Body of pancreas (tissue), 4 donors: Measurements from ENCODE around the gene CLP1. TPM values are rescaled to one million over a fixed set of nuclear protein-coding genes. Genes with fewer than 3 reads are reported as not detected.

Experiments used
- ATAC-seq: fragments of 150-250 bp; one replicate; pipeline ENCODE4 v1.9.1; 2016
- DNase-seq, 4 donors: peaks; one replicate each; pipeline ENCODE4 v3.0.0-alpha.2; 2019
- H3K27ac ChIP-seq, 4 donors: fragments of 200-600 bp; sonication (generic); 1 replicate in 3 of 4; 2 replicates in 1 of 4; pipeline versions ENCODE4 v1.5.1 to v1.6.1; 2016 to 2019; ENCODE audit warnings: mild to moderate bottlenecking in 1 of 4, mixed read lengths in 1 of 4, moderate library complexity in 1 of 4
- H3K27me3 ChIP-seq, 2 donors: fragments of 200-600 bp; sonication (generic); one replicate each; pipeline ENCODE4 v1.6.0; 2016; ENCODE audit warnings: mild to moderate bottlenecking in 1 of 2
- H3K36me3 ChIP-seq, 2 donors: fragments of 200-600 bp; sonication (generic); replicated peaks in 1 of 2; 2 replicates each; pipeline ENCODE4 v1.5.1; 2016; ENCODE audit warnings: low read depth in 2 of 2; ENCODE audit not compliant: insufficient read depth in 1 of 2
- H3K4me1 ChIP-seq: fragments of 200-600 bp; sonication (generic); one replicate; pipeline ENCODE4 v1.6.0; 2016
- H3K4me3 ChIP-seq, 2 donors: fragments of 200-600 bp; sonication (generic); 1 replicate in 1 of 2; 2 replicates in 1 of 2; pipeline ENCODE4 v1.5.1; 2016 to 2019
- H3K9me3 ChIP-seq, 3 donors: fragments of 200-600 bp; sonication (generic); 1 replicate in 2 of 3; 2 replicates in 1 of 3; pipeline ENCODE4 v1.5.1; 2016
- POLR2A ChIP-seq, 3 donors: fragments of 450-650 bp; IDR thresholded peaks; one replicate each; pipeline ENCODE4 v1.6.1; 2016; ENCODE audit warnings: antibody characterized with exemption in 3 of 3, mild to moderate bottlenecking in 2 of 3
- WGBS, 2 donors: methylation state at CpG; one replicate each; pipeline ENCODE4 v1.1.5; 2017; 5-methylcytosine and 5-hydroxymethylcytosine counted together
- intact Hi-C: fragments of 100-400 bp; cut with DNase I; formaldehyde crosslinking; loops from one replicate; pipeline ENCODE4 v1.15.1; 2023
- total RNA-seq, 2 donors: library from RNA; depleted of rRNA; stranded (reverse); fragments of >200 nt; gene quantifications; one replicate each; pipeline ENCODE4 v1.1.0, GENCODE V29; 2016
- TF ChIP-seq, protein P1 (sequence below), 7 experiments: fragments of 450-650 bp in 4 of 7; fragments of 200-600 bp in 3 of 7; sonication (generic) in 3 of 7; IDR thresholded peaks; one replicate each; pipeline ENCODE4 v1.5.1; 2016 to 2019; ENCODE audit warnings: antibody characterized with exemption in 7 of 7

CLP1 gene
- total RNA-seq, 2 donors from 2014 or later = 3.3 to 7.3 TPM

GRCh38 chr11:57616595-57616994 is 41.0 kb upstream of the CLP1 start:
- Histone ChIP-seq H3K4me3 (no peak overlapping the region), H3K36me3 (peaks cover 0 to 2% of the 10 kb centered on the region in 2 donors), H3K27ac (no peak overlapping the region), H3K27me3 (no peaks in the 10 kb centered on the region), H3K4me1 (no peaks in the 10 kb centered on the region), H3K9me3 (no peaks in the 10 kb centered on the region)
- intact Hi-C loops = no loop called here
- WGBS, 2 donors = 49 to 50% methylated on average over 3 of the region's 3 CpGs
- ATAC-seq = no peak
- TF ChIP-seq POLR2A (IDR thresholded peaks at IDR 0.05) = no peak
- TF ChIP-seq, protein P1, sequence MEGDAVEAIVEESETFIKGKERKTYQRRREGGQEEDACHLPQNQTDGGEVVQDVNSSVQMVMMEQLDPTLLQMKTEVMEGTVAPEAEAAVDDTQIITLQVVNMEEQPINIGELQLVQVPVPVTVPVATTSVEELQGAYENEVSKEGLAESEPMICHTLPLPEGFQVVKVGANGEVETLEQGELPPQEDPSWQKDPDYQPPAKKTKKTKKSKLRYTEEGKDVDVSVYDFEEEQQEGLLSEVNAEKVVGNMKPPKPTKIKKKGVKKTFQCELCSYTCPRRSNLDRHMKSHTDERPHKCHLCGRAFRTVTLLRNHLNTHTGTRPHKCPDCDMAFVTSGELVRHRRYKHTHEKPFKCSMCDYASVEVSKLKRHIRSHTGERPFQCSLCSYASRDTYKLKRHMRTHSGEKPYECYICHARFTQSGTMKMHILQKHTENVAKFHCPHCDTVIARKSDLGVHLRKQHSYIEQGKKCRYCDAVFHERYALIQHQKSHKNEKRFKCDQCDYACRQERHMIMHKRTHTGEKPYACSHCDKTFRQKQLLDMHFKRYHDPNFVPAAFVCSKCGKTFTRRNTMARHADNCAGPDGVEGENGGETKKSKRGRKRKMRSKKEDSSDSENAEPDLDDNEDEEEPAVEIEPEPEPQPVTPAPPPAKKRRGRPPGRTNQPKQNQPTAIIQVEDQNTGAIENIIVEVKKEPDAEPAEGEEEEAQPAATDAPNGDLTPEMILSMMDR (IDR thresholded peaks at IDR 0.05) = no peak
- DNase-seq = no peak

GRCh38 chr11:57618438-57618837 is 39.1 kb upstream of the CLP1 start:
- DNase-seq (no peak), ATAC-seq (no peak)
- Histone ChIP-seq H3K9me3 (no peaks in the 10 kb centered on the region), H3K4me3 (no peak overlapping the region), H3K36me3 (peaks cover 0 to 2% of the 10 kb centered on the region in 2 donors), H3K27me3 (no peaks in the 10 kb centered on the region), H3K4me1 (no peaks in the 10 kb centered on the region), H3K27ac (no peak overlapping the region)
- WGBS, 2 donors = 64 to 71% methylated on average over 2 of the region's 2 CpGs
- no peak for TF ChIP-seq POLR2A (IDR thresholded peaks at IDR 0.05)
- TF ChIP-seq, protein P1 (IDR thresholded peaks at IDR 0.05) = no peak
- intact Hi-C loops = no loop called here

- H3K27me3 ChIP-seq = no peaks in the 10 kb centered on the region
- no peak overlapping the region for H3K4me3 ChIP-seq
- 79 to 88% methylated on average over 2 of the region's 2 CpGs for WGBS, 2 donors
- DNase-seq (no peak), ATAC-seq (no peak)
- no peak overlapping the region for H3K27ac ChIP-seq
- peaks cover 0 to 2% of the 10 kb centered on the region in 2 donors for H3K36me3 ChIP-seq
- intact Hi-C loops = no loop called here
- no peaks in the 10 kb centered on the region for H3K9me3 ChIP-seq
- H3K4me1 ChIP-seq = no peaks in the 10 kb centered on the region
- TF ChIP-seq POLR2A (IDR thresholded peaks at IDR 0.05) = no peak
- TF ChIP-seq, protein P1 (IDR thresholded peaks at IDR 0.05) = no peak
Observed at GRCh38 chr11:57619331-57619730, 38.2 kb upstream of the CLP1 start.

DNA sequence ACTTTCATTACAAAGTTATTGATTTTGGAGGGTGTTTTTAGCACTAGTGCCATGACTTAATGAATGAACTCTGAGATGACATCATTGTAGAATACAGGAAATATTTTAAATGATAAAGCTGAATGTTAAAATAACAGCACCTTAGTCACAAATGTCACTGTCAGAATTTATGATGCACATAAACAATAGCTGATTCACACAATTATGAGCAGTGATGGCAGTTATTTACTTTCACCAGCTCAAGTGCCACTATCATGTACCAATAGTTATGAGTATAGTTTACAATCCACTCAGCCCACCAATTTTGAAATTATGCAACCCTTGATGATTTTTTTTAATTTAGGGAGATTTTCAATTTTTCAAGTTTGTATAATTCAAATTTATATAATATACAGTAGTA is 37.1 kb upstream of the CLP1 start:
- no peaks in the 10 kb centered on the region for H3K36me3 ChIP-seq
- ATAC-seq (no peak), DNase-seq (no peak)
- no peaks in the 10 kb centered on the region for H3K9me3 ChIP-seq
- no peak overlapping the region for H3K27ac ChIP-seq
- no peaks in the 10 kb centered on the region for H3K27me3 ChIP-seq
- intact Hi-C loops = no loop called here
- no peak overlapping the region for H3K4me3 ChIP-seq
- no peaks in the 10 kb centered on the region for H3K4me1 ChIP-seq
- TF ChIP-seq POLR2A (IDR thresholded peaks at IDR 0.05) = no peak
- TF ChIP-seq, protein P1 (IDR thresholded peaks at IDR 0.05) = no peak

DNA sequence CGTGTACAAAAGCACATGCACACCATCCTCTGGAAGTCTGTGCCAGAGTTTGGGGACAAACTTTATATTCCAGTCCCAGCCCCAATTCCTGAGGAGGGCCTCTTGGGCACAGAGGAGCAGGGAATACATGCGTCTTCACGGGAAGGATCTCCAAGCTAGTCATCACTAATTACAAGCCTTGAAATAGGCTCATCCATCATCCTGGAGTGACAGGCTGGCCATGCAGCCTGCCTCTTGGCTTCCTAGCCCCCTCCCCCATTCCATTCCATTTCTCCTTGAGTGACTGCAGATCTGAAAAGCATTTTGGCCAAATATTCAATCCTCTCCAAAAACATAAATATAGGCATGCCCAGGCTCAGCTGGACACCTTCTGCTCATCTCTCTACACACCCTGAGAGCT is 35.3 kb upstream of the CLP1 start:
- H3K4me3 ChIP-seq = no peak overlapping the region
- DNase-seq = no peak
- intact Hi-C loops = no loop called here
- no peaks in the 10 kb centered on the region for H3K27me3 ChIP-seq
- 38 to 39% methylated on average over 3 of the region's 3 CpGs for WGBS, 2 donors
- no peaks in the 10 kb centered on the region for H3K4me1 ChIP-seq
- H3K27ac ChIP-seq = no peak overlapping the region
- ATAC-seq = no peak
- no peaks in the 10 kb centered on the region for H3K9me3 ChIP-seq
- TF ChIP-seq POLR2A (IDR thresholded peaks at IDR 0.05) = no peak
- TF ChIP-seq, protein P1 (IDR thresholded peaks at IDR 0.05) = no peak
- H3K36me3 ChIP-seq = no peaks in the 10 kb centered on the region
